GOT3 (cell line): Measurements from ENCODE around the gene SMC6.

Experiments
- DNase-seq: peaks from one replicate; lab custom pipeline; 2025; ENCODE audit warnings: mixed read lengths; lab: John Stamatoyannopoulos, UW

SMC6 gene

GRCh38 chr2:17753803-17754663, at the start of gene SMC6, which contains the start of gene GEN1:
TSS of gene SMC6 (minus strand) at chr2:17753810. CDS start at chr2:17745946, 7,864 bp downstream.
TSS of gene GEN1 (plus strand) at chr2:17754138. CDS start at chr2:17759944, 5,806 bp downstream.
- DNase-seq: peak; percentile 71

DNA sequence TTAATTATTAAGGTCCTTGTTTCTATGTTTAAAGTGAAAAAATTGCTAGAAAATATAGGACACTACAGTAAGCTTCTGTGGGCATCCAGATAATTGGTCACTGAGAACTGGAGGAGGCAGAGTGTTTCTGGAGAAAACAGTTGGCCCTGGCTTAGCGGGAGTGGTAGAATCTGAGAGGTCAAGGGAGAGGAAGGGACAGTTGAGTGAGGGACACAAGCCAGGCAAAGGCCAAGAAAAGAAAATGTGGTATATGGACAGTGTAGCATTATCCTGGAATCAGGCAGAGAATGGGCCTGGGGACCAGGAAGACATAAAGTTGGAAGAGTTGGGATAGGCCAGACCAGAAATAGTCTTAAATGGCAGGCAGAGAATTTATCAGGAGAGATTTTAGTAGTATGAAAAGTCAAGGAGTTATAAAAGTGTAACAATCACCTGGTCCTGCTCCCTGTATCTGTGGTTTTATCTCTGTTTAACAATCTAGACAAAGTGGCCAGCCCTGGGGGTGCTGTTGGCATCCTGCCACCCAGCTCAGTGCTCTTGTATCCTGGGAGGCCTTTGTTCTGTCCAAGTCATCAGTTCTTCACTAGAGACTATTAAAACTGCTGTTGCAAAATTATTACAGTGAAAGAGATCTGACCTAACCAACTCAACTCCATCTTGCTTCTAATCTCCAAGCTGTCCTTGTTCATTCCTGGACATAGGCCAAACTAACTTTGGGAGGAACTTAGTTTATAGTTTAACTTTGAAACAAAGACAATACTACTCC, 47.3 kb upstream of the SMC6 start:
- DNase-seq: no peak

DNA sequence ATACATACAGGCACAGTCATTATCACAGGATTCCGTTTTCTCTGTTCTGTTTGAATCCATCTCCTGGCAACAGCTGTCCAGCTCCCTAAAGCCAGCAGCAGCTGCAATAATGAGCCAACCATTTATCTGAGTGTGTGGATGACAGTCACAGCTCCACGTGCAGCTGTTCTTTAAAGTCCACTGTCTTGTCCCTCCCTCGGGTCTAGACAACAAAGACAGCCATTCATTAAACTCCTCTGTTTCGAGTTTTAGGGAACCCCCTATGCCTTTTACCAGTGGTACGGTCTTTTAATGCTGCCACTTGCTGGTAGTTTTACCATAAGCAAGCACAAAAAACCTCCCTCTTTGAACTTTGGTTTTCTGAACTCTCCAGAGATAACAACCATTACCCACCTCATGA, 46.6 kb upstream of the SMC6 start:
- DNase-seq: no peak

- no peak for DNase-seq
These were observed 45.9 kb upstream of the SMC6 start for GRCh38 chr2:17799301-17800120.

- DNase-seq: no peak
These were observed 44.7 kb upstream of the SMC6 start for GRCh38 chr2:17798338-17798737.

DNA sequence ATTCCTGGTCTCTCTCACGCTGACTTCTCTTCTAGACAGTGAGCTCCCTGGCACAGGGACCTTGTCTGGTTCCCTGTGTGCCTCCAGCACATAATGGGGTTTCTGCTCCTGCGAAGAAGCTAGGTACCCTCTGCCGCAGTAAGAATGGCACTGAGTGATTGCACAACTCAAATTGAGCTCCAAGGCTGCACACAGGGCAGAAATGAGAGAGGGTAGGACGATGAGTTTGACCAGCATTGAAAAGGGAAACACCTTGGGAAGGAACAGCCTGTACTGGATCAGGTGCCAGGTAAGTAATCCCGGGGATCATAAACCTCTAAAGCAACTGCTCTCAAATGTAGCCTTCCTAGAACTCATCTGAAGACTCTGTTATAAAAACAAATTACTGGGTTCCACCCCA, 41.7 kb upstream of the SMC6 start:
- DNase-seq: no peak

DNA sequence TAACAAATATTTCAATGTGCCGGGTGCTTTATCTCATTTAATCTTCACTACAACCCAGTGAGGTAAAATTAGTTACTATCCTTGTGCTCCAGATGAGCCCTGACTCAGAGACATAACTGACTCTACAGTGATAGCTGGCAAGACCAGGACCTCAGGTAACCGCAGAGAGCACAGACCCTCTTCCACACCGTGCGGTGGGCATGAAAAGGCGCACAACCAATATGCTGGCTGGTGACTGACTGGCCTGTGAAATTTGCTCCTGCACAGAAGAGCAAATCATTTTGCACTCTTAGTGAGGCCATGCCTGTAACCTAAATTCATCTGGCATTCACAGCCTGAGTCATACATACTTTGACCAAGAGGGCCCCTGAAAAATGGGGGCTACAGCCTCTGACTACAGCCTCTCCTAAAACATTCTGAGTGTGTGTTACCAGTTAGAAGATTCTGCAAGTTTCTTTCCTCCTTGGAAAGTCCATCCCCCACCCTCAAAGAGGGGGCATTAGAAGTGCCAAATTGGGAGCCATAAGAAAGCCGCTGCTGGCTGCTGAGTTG, 40.3 kb upstream of the SMC6 start:
- DNase-seq: no peak

DNA sequence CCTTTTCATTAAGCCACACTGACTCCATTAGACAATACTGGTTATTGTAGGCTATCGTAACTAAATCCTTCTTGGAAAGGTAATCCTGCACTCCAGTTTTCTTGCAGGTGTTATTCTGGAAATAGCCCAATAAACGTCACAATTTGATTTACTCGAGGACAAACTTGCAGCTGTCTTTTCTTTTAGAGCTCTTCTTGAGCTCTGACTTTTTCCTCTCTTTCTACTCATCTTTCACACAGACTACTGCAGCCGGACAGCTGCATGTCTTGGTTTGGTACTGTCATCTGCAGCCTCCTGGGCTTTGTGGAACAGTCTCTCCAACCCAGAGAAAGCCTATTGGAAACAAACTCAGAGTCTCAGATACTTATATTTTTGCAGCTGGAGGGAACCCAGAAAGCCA, 39.7 kb upstream of the SMC6 start:
- no peak for DNase-seq

DNA sequence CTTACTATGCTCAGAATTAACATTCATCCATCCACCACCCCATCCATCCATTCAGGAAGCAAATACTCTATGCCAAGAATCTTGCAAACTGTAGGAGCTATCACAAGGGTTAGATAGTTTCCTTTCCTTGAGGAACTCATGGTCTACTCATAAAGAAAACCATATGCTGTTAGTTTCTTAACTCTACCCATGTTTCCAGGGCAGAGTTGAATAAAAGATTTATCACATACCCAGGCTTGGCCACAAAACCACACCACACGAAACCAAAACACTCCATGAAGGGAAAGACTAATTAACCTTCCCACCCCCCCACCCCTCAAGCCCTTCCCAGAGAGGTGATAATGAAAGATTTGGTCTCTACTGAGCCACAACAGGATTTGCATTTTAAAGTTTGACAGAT, 38.9 kb upstream of the SMC6 start:
- DNase-seq: no peak

DNA sequence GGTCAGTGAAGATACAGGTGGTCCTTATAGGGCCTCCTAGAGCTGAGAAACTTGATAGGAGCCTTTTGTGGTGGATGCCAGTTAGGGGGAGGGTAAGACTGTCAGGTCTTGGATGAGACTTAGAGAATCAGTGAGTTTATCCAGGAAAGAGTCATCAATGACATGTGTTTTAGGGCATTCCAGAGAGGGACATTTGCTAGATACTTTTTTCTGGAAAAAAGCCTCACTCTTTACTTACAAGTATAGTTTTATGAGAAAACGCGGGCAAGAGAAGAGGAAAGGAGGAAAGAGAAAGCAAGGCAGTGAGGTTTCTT, 38.2 kb upstream of the SMC6 start:
- DNase-seq: no peak

DNA sequence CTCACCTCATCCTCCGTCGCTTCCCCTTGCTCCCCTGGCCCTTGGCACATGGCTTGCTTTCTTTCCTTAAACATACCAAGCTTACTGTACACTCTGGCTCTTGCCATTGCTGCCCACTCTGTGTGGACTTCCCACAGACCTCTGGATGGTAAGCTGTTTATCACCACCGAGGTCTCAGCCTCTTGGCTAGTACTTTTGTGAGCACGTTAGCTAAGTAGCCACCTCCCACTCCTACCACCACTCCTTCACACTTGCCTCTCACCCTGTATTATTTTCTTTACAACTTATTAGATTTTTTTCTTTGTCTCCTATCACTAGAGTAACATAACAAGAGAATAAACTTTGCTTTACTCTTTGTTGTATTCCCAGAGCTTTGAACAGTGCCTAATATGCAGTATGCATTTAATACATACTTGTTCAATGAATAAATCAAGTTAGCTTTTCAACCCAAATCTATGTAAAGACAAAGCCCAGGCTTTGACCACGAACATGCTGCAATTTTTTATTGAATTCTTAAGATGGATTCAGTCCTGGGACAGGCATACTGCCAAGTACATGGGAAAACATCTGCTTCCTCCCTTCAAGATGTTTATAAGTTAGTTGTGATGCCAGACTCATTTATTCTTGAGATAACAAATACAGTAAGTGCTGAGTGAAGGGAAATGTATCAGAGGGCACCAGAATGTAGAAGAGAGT, 37.7 kb upstream of the SMC6 start:
- DNase-seq: no peak

DNA sequence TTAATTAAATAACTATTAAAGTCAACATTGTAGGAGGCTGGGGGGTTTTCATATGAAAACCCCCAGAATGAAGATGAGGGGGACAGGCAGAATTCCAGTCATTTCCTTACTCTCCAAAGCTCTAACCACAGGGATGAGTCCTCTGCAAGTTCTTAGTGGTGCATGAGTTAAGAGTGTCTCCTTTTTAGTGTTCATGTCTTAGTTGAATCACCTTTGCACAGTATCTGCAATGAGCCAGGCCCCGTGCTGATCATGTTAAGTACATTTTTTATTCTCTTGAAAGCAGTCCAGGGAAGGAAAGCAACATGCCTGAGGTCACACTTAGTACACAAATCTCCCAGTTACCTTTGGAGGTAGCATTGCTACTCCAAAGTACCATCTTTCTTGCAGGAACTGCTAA, 36.9 kb upstream of the SMC6 start:
- DNase-seq: no peak

GRCh38 chr2:17788773-17789172, 35.2 kb upstream of the SMC6 start:
- DNase-seq: no peak

GRCh38 chr2:17786727-17787126, 33.1 kb upstream of the SMC6 start:
- no peak for DNase-seq

DNA sequence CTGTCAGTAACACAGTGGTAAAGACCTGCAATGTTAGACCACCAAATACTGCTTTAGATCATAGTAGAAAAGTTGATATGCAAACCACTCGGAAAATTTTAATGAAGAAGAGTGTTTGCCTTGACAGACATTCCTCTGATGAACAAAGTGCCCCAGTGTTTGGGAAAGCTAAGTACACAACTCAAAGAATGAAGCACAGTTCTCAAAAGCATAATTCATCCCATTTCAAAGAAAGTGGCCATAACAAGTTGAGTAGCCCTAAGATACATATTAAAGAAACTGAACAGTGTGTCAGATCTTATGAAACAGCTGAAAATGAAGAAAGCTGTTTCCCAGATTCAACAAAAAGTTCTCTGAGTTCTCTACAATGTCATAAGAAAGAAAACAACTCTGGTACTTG, 27.9 kb upstream of the SMC6 start:
- no peak for DNase-seq

DNA sequence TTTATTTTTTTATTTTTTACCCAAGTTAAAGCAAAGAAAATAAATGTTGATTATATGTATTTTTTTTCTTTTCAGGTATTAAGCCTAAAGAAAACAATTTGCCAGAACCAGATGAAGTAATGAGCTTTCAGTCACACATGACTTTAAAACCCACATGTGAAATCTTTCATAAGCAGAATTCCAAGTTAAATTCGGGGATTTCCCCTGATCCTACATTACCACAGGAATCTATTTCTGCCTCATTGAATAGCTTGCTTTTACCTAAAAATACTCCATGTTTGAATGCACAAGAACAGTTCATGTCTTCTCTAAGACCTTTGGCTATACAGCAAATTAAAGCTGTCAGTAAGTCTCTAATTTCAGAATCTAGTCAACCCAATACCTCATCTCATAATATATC, 26.9 kb upstream of the SMC6 start:
- DNase-seq: no peak

DNA sequence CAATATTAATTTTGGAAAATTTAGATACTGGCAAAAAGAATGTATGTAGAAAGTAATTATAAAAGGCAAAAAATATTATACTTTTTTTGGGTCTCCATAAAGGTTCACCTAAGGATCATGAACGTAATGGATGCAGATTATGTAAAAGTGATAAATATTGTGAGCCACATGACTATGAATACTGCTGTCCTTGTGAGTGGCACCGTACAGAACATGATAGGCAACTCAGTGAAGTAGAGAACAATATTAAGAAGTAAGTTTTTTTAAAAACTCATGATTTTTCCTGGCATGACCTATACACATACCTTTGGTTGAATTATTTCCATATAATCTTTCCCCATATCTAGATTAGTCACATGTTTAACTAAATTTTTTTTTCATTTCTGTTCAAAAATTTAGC, 18.9 kb upstream of the SMC6 start:
- no peak for DNase-seq

- no peak for DNase-seq
These were observed 18.3 kb upstream of the SMC6 start for GRCh38 chr2:17771956-17772355.

GRCh38 chr2:17768894-17769293, 15.3 kb upstream of the SMC6 start:
- no peak for DNase-seq

GRCh38 chr2:17765398-17765797, 11.8 kb upstream of the SMC6 start:
- DNase-seq: no peak

DNA sequence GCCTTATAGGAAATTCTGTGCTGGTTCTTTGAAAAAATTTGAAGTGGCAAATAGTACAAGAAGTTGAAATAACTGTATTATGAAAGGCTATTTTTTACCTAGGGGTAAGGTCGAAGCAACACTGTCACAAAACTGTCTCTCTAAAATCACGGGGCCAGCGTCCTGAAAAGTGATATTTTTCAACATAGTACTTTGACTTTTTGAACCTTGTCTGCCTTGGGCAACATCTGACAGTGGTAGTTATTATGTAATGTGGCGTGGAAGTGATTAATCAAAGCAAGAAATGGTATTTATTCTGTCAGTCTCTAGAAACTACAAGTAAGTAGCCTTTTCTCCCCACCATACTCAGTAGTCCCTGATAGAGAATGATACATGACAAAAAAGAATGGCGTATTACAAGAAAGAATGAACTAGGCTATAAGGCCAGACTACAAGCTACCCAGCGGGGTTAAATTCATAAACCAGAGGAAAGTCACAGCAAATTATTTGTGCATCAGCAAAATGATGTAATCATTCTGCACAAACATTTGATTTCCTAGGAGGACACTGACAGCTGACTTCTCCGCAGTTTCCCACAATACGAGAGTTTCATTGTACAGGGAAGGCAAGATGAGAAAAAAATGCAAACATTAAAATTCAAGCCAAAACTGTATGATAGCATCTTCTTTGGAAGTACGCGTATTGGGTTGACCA, 10.2 kb upstream of the SMC6 start:
- no peak for DNase-seq
